Mucosa of descending colon (tissue), 3 donors: ENCODE results near the gene ZNF534. TPM values are rescaled to one million over a fixed set of nuclear protein-coding genes. Genes with fewer than 3 reads are reported as not detected.
"Not testable (repeated sequence)": the region's sequence is repeated elsewhere in the genome, so short reads cannot be mapped to it uniquely, and the experiment has no call there.

Experiments used
- ATAC-seq: fragments of 200-7000 bp; cut with Tn5 transposase; one replicate; pipeline ENCODE4 v1.9.1; 2020; ENCODE audit warnings: mild to moderate bottlenecking, moderate library complexity
- DNase-seq, 3 donors: peaks; one replicate each; pipeline ENCODE4 v3.0.0-alpha.2; 2020
- H3K36me3 ChIP-seq: fragments of 200-600 bp; one replicate; pipeline ENCODE4 v1.8.0; 2021; ENCODE audit warnings: low read depth, mild to moderate bottlenecking
- H3K4me1 ChIP-seq: fragments of 200-600 bp; one replicate; pipeline ENCODE4 v1.8.0; 2021; ENCODE audit warnings: low read depth, mild to moderate bottlenecking
- H3K4me3 ChIP-seq: fragments of 200-600 bp; one replicate; pipeline ENCODE4 v1.8.0; 2021; ENCODE audit warnings: mild to moderate bottlenecking
- H3K9me3 ChIP-seq: fragments of 200-600 bp; one replicate; pipeline ENCODE4 v1.8.0; 2021; ENCODE audit warnings: mild to moderate bottlenecking
- CTCF ChIP-seq: fragments of 200-600 bp; IDR thresholded peaks from one replicate; pipeline ENCODE4 v1.8.0; 2022; ENCODE audit warnings: antibody characterized with exemption, mild to moderate bottlenecking
- intact Hi-C, 2 donors: fragments of 100-400 bp; cut with DNase I in 1 of 2; cut with micrococcal nuclease in 1 of 2; formaldehyde crosslinking; loops; one replicate each; pipeline versions ENCODE4 v1.11.0 to v1.11.1; 2022; cut with DNase I, micrococcal nuclease
- total RNA-seq, 3 donors: library from RNA; stranded (reverse); fragmentation: NEBNext Ultra II Directional in 2 of 3; extraction: Animal tissue kit (Norgen Biotek cat#: 25700) in 2 of 3; gene quantifications; one replicate each; pipeline versions ENCODE4 v1.2.1 to v1.2.4, GENCODE V29; 2021 to 2023
- donor health status: DM: no; HTN: no; CAD: no; lungs with moderate emphysema.
- donor health status: DM: no; HTN: no; CAD: no.
- donor health status: DM: no; HTN: yes; CAD: no.

The ZNF534 gene
- total RNA-seq, 3 donors from 2014 or later: not detected

- ATAC-seq (no peak), DNase-seq (no peak)
- H3K36me3 ChIP-seq: no peaks in the 10 kb centered on the region
- no peaks in the 10 kb centered on the region for H3K4me1 ChIP-seq
- H3K4me3 ChIP-seq: no peak overlapping the region
- intact Hi-C loops: no loop called here
- H3K9me3 ChIP-seq: peaks cover 100% of the 10 kb centered on the region
- no peak for TF ChIP-seq CTCF
Measured at GRCh38 chr19:52464798-52465470, 36.0 kb downstream of the ZNF534 start.

- Histone ChIP-seq H3K4me3 (no peak overlapping the region), H3K9me3 (peaks cover 99% of the 10 kb centered on the region), H3K4me1 (no peaks in the 10 kb centered on the region), H3K36me3 (no peaks in the 10 kb centered on the region)
- TF ChIP-seq CTCF: no peak
- ATAC-seq (no peak), DNase-seq (no peak)
- intact Hi-C loops: no loop called here
Measured at GRCh38 chr19:52473655-52474350, 44.9 kb downstream of the ZNF534 start.

- ATAC-seq: no peak
- Histone ChIP-seq H3K4me1 (no peaks in the 10 kb centered on the region), H3K9me3 (peaks cover 99% of the 10 kb centered on the region), H3K36me3 (no peaks in the 10 kb centered on the region), H3K4me3 (no peak overlapping the region)
- intact Hi-C loops: no loop called here
- no peak for TF ChIP-seq CTCF
- no peak for DNase-seq
Measured at GRCh38 chr19:52474351-52475127, 45.6 kb downstream of the ZNF534 start.

- ATAC-seq, H3K4me3 ChIP-seq, DNase-seq, intact Hi-C loops, H3K4me1 ChIP-seq, H3K36me3 ChIP-seq: not testable (repeated sequence)
- H3K9me3 ChIP-seq: peaks cover 90% of the 10 kb centered on the region
Measured at GRCh38 chr19:52484111-52484743, 55.3 kb downstream of the ZNF534 start.

- peaks cover 90% of the 10 kb centered on the region for H3K9me3 ChIP-seq
- ATAC-seq, H3K4me3 ChIP-seq, intact Hi-C loops, H3K36me3 ChIP-seq, DNase-seq, H3K4me1 ChIP-seq: not testable (repeated sequence)
Measured at GRCh38 chr19:52485064-52485463, 56.1 kb downstream of the ZNF534 start.

GRCh38 chr19:52485561-52486240, 56.8 kb downstream of the ZNF534 start:
- DNase-seq, H3K4me3 ChIP-seq, intact Hi-C loops, ATAC-seq, H3K4me1 ChIP-seq, H3K36me3 ChIP-seq: not testable (repeated sequence)
- peaks cover 86% of the 10 kb centered on the region for H3K9me3 ChIP-seq
